HEK293 (cell line): Measurements from ENCODE around the gene SYDE1.

ENCODE experiments used
- CTCF ChIA-PET: fragments of 350-600 bp; formaldehyde crosslinking; extraction: SDS; loops from one replicate; lab custom pipeline; 2021; ENCODE audit warnings: antibody characterized with exemption; lab: Yijun Ruan, JAX
- POLR2A ChIA-PET: fragments of 300-600 bp; formaldehyde crosslinking; extraction: SDS; loops from one replicate; lab custom pipeline; 2020; ENCODE audit warnings: antibody characterized with exemption, inconsistent platforms; lab: Yijun Ruan, JAX
- H3K27ac ChIP-seq: fragments of 200-500 bp; sonication (Bioruptor generic); 2 replicates; pipeline ENCODE4 v1.5.1; 2014; ENCODE audit warnings: low read depth, low read length, control low read depth, inconsistent platforms; ENCODE audit errors: extremely low read depth
- H3K36me3 ChIP-seq, 2 experiments: fragments of 200-500 bp in 1 of 2; sonication (Bioruptor generic) in 1 of 2; 1 replicate in 1 of 2; 2 replicates in 1 of 2; pipeline ENCODE4 v1.5.1; 2014 to 2017; ENCODE audit warnings: inconsistent platforms in 2 of 2, low read length in 2 of 2; ENCODE audit not compliant: control insufficient read depth in 2 of 2, insufficient read depth in 1 of 2
- H3K4me1 ChIP-seq: fragments of 200-500 bp; sonication (Bioruptor generic); 2 replicates; pipeline ENCODE4 v1.5.1; 2014; ENCODE audit warnings: mild to moderate bottlenecking, low read length, inconsistent platforms; ENCODE audit not compliant: control insufficient read depth, insufficient read depth
- H3K4me3 ChIP-seq: 2 replicates; pipeline ENCODE4 v1.5.1; 2011; ENCODE audit warnings: low read depth, mild to moderate bottlenecking, control low read depth, low read length, moderate library complexity
- H3K9me3 ChIP-seq: fragments of 200-500 bp; sonication (Bioruptor generic); 2 replicates; pipeline ENCODE4 v1.5.1; 2014; ENCODE audit warnings: low read depth, low read length, inconsistent platforms; ENCODE audit not compliant: control insufficient read depth, insufficient read depth
- GFI1B ChIP-seq: fragments of 450-650 bp; formaldehyde crosslinking; IDR thresholded peaks from 2 replicates; pipeline ENCODE4 v1.5.1; 2016; ENCODE audit warnings: missing biosample characterization, missing genetic modification characterization
- KLF7 ChIP-seq: fragments of 450-650 bp; formaldehyde crosslinking; IDR thresholded peaks from 2 replicates; pipeline ENCODE4 v1.5.1; 2016; ENCODE audit warnings: missing biosample characterization, missing genetic modification characterization, borderline replicate concordance
- PRDM10 ChIP-seq: fragments of 450-650 bp; formaldehyde crosslinking; IDR thresholded peaks from 2 replicates; pipeline ENCODE4 v1.5.1; 2016; ENCODE audit warnings: missing biosample characterization, missing genetic modification characterization
- PRDM6 ChIP-seq: fragments of 450-650 bp; formaldehyde crosslinking; IDR thresholded peaks from 2 replicates; pipeline ENCODE4 v1.5.1; 2017; ENCODE audit warnings: missing biosample characterization, missing genetic modification characterization
- RBAK ChIP-seq: fragments of 450-650 bp; formaldehyde crosslinking; IDR thresholded peaks from 2 replicates; pipeline ENCODE4 v1.5.1; 2016; ENCODE audit warnings: missing biosample characterization, missing genetic modification characterization
- WT1 ChIP-seq: fragments of 450-650 bp; formaldehyde crosslinking; IDR thresholded peaks from 2 replicates; pipeline ENCODE4 v1.5.1; 2016; ENCODE audit warnings: missing biosample characterization, missing genetic modification characterization
- ZBTB26 ChIP-seq: fragments of 450-650 bp; formaldehyde crosslinking; optimal IDR thresholded peaks from 2 replicates; pipeline ENCODE3; 2016; ENCODE audit warnings: missing biosample characterization, mild to moderate bottlenecking, missing genetic modification characterization
- ZNF169 ChIP-seq: fragments of 450-650 bp; formaldehyde crosslinking; IDR thresholded peaks from 2 replicates; pipeline ENCODE4 v1.5.1; 2016; ENCODE audit warnings: missing biosample characterization, missing genetic modification characterization
- ZNF239 ChIP-seq: fragments of 450-650 bp; formaldehyde crosslinking; IDR thresholded peaks from 2 replicates; pipeline ENCODE4 v1.5.1; 2016; ENCODE audit warnings: missing biosample characterization, missing genetic modification characterization
- ZNF366 ChIP-seq: fragments of 450-650 bp; formaldehyde crosslinking; conservative IDR thresholded peaks from 2 replicates; pipeline ENCODE4 v1.5.1; 2016; ENCODE audit warnings: missing biosample characterization, missing genetic modification characterization
- ZNF426 ChIP-seq: fragments of 450-650 bp; formaldehyde crosslinking; IDR thresholded peaks from 2 replicates; pipeline ENCODE4 v1.5.1; 2017; ENCODE audit warnings: missing biosample characterization, missing genetic modification characterization, mild to moderate bottlenecking, inconsistent platforms, moderate library complexity
- ZNF549 ChIP-seq: fragments of 450-650 bp; IDR thresholded peaks from 2 replicates; pipeline ENCODE4 v1.5.1; 2018; ENCODE audit warnings: missing biosample characterization, missing genetic modification characterization, mild to moderate bottlenecking, inconsistent platforms, moderate library complexity
- ZNF629 ChIP-seq: fragments of 450-650 bp; formaldehyde crosslinking; IDR thresholded peaks from 2 replicates; pipeline ENCODE4 v1.5.1; 2017; ENCODE audit warnings: missing biosample characterization, missing genetic modification characterization
- ZNF704 ChIP-seq: fragments of 450-650 bp; formaldehyde crosslinking; IDR thresholded peaks from 2 replicates; pipeline ENCODE4 v1.5.1; 2016; ENCODE audit warnings: missing biosample characterization, missing genetic modification characterization

The SYDE1 gene

GRCh38 chr19:15118789-15119494 is 11.7 kb downstream of the SYDE1 start:
- Histone ChIP-seq H3K4me3 (no peak overlapping the region), H3K36me3 (peaks cover 0 to 83% of the 10 kb centered on the region in 2 experiments; a peak in 2 of 3 replicates), H3K27ac (no peak overlapping the region), H3K4me1 (no peaks in the 10 kb centered on the region), H3K9me3 (no peaks in the 10 kb centered on the region)
- ChIA-PET POLR2A (no interaction called here), CTCF (interaction anchor here (0.9 kb wide), 1 partner anchor 32 kb away, joined by 4 read pairs; no protein-coding TSS in a partner anchor)
- TF ChIP-seq RBAK (tag by site-specific recombination): peak; percentile 100
- TF ChIP-seq ZNF169 (tag by site-specific recombination): no peak

GRCh38 chr19:15120135-15121026 is 13.2 kb downstream of the SYDE1 start:
- peaks cover 0 to 71% of the 10 kb centered on the region in 2 experiments; a peak in 2 of 3 replicates for H3K36me3 ChIP-seq
- no peak for TF ChIP-seq ZNF629 (tag by site-specific recombination)
- no peak for TF ChIP-seq PRDM10 (tag by site-specific recombination)
- no peak for TF ChIP-seq ZBTB26 (tag by site-specific recombination)
- TF ChIP-seq KLF7 (tag by site-specific recombination): no peak
- TF ChIP-seq GFI1B (tag by site-specific recombination): no peak
- TF ChIP-seq ZNF426 (tag by site-specific recombination): no peak
- no peak for TF ChIP-seq PRDM6 (tag by site-specific recombination)
- TF ChIP-seq ZNF239 (tag by site-specific recombination): no peak
- no peak for TF ChIP-seq ZNF704 (tag by site-specific recombination)
- no peak for TF ChIP-seq ZNF549
- TF ChIP-seq WT1 (tag by site-specific recombination): no peak
- no peak for TF ChIP-seq ZNF366 (tag by site-specific recombination)
- TF ChIP-seq, all 188 proteins: peak for 0
- Histone ChIP-seq H3K27ac (no peak overlapping the region), H3K4me3 (no peak overlapping the region), H3K4me1 (no peaks in the 10 kb centered on the region; the same call in 1 of the 2 replicates), H3K9me3 (no peaks in the 10 kb centered on the region)
- ChIA-PET POLR2A (no interaction called here), CTCF (interaction anchor here (0.6 to 1.1 kb wide), 5 partner anchors 8 to 985 kb away, joined by 3 to 4 read pairs (median 3); no protein-coding TSS in a partner anchor)
